ENCODE measurements around the gene KRT34.

Gene KRT34

GRCh38 chr17:41339571-41340172 lies 42.4 kb downstream of the KRT34 start:
- TF ChIP-seq GATA1 (IDR thresholded peaks at IDR 0.05; ENCODE audit: low read depth, low read length) (no peak), POLR2A (IDR thresholded peaks at IDR 0.05; ENCODE audit: low read length) (no peak)
- DNase-seq: no peak

DNA sequence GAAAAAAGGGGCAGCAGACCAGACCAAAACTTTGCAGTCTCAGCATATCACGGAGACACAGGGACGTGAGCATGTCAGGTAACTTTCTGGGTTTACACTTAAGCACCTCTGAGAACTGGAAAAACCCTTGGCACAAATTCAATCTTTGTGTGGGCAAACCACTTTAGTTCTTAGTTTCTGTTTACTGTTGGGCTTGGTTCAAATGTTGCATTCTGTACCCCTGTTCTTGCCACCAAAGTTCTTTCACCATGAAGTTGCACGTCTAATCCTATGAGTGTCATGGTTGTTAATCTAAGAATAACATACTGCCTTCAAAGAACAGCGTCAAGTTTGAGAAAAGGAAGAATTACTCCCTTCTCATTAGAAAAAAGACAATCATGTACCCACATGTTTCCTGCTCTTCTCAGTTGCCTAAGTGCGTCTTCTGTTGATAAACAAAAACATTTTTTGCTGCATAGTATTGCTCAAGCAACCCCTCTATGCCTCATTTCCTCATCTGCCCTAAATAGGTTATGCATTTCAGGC lies 43.1 kb downstream of the KRT34 start:
- no peak for DNase-seq

DNA sequence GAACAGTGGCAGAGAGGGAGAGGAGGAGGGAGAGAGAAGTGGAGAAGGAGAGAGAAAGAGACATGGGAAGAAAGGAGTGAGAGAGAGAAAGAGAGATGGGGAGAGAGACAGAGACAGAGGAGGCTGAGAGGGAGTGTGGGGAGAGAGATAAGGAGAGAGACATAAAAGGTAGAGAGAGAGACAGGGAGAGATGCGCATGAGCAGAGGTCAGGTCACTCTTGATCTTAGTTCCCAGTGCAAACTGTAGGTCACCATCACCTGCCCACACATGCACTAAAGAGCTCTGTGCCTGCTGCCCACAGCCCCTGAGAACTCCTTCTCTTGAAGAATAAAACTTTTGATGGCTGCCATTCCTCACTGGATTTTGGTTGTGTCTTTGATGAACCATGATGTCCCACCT lies 46.4 kb downstream of the KRT34 start:
- TF ChIP-seq GATA1 (IDR thresholded peaks at IDR 0.05; ENCODE audit: low read depth, low read length): no peak
- TF ChIP-seq POLR2A (IDR thresholded peaks at IDR 0.05; ENCODE audit: low read length): no peak
- DNase-seq: no peak

More for the DNA sequence above, 43.1 kb downstream of the KRT34 start:
- TF ChIP-seq GATA1 (IDR thresholded peaks at IDR 0.05; ENCODE audit: low read depth, low read length) (no peak), POLR2A (IDR thresholded peaks at IDR 0.05; ENCODE audit: low read length) (no peak)

DNA sequence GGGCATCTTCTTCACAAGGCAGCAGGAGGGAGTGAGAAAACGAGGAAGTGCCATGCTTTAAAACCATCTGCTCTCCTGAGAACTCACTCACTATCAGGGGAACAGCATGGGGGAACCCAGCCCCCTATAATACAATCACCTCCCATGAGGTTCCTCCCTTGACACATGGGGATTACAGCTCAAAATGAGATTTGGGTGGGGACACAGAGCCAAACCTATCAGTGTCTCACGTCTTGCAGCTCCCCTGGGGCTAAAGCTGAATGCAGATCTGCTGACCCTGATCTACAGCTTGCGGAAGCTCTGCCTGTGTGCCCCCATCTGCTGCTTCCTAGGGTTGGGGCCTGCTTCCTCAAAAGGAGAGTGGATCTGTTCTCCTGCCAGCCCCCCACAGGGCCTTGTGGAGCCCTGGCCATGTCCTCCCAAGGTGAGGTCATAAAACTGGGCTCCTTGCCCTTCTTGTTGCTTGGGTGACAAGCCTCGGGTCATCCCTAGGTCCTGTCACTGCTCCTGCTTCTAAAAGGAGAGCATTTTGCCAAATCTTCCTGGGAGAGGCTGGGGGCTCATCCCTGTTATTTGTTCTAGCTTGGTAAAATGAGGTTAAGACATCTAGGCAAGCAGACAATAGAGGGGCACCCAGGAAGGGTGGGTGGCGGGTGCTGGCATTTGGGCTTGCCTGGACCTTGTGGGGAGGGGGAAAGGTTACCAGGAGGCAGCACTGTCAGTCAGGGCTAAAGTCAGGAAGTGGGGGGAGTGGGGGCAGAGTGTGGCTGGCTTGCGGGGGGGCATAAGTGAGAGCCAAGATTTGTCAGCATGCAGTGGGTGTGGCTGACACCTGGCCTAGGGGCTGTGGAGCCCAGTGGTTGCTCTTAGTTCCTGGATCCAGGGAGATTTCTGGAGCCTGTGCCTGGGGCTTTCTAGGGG lies 47.5 kb downstream of the KRT34 start:
- TF ChIP-seq GATA1 (IDR thresholded peaks at IDR 0.05; ENCODE audit: low read depth, low read length) (no peak), POLR2A (IDR thresholded peaks at IDR 0.05; ENCODE audit: low read length) (no peak)
- no peak for DNase-seq

- TF ChIP-seq POLR2A (IDR thresholded peaks at IDR 0.05; ENCODE audit: low read length) (no peak), GATA1 (IDR thresholded peaks at IDR 0.05; ENCODE audit: low read depth, low read length) (no peak)
- no peak for DNase-seq
Observed at GRCh38 chr17:41333836-41334235, 48.3 kb downstream of the KRT34 start.

DNA sequence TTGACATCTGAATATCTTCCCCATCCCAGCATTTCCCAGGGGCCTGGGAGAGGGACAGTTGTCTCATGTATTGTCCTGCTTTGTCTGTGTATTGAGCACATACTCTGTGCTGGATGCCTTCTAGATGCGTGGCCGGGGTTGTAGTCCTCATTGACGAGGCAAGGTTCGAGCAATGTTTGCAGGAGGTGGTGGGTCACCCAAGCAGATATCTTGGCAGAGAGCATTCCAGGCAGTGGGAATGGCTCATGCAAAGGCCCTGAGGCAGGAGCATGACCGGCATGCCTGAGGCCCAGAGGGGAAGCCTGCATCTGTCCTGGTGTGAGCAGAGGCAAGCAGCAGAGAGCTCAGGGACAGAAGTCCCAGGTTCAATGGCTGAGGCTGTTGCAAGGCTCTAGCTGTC lies 49.0 kb downstream of the KRT34 start:
- no peak for TF ChIP-seq POLR2A (IDR thresholded peaks at IDR 0.05; ENCODE audit: low read length)
- no peak for TF ChIP-seq GATA1 (IDR thresholded peaks at IDR 0.05; ENCODE audit: low read depth, low read length)
- DNase-seq: no peak

DNA sequence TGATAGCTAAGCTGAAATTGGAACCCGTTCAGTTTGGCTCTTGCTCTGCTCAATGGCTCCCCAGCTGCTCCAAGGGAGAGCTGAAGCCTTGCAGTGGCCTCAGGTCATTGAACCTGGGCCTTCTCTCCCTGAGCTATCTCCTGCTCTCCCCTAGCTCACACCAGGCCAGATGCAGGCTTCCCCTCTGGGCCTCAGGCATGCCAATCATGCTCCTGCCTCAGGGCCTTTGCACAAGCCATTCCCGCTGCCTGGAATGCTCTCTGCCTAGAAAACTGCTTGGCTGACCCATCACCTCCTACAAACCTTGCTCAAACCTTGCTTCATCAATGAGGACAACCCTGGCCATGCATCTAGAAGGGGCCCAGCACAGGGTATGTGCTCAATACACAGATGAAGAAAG lies 49.9 kb downstream of the KRT34 start:
- TF ChIP-seq POLR2A (IDR thresholded peaks at IDR 0.05; ENCODE audit: low read length) (no peak), GATA1 (IDR thresholded peaks at IDR 0.05; ENCODE audit: low read depth, low read length) (no peak)
- no peak for DNase-seq

DNA sequence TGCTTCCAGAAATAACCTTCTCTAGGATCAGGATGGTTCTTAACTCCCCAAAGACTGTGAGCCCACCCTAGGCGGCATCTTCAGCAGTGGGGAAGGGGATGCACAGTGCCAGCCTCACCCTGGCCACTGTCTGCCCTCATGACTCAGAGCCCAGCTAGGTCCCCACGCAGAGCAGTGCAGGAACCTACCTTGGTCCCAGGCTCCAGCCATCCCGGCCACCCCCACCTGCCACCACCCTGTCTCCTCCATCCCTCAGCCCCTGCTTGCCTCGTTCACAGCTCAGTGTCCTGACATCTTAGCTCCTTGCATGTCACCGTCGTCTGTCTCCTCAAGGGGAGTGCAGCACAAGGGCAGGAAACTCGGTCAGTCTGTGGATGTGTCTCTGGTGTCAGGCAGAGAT lies 50.5 kb downstream of the KRT34 start:
- no peak for DNase-seq
- no peak for TF ChIP-seq POLR2A (IDR thresholded peaks at IDR 0.05; ENCODE audit: low read length)
- no peak for TF ChIP-seq GATA1 (IDR thresholded peaks at IDR 0.05; ENCODE audit: low read depth, low read length)

GRCh38 chr17:41329279-41329948 lies 52.7 kb downstream of the KRT34 start:
- peak; percentile 25 to 38 for DNase-seq
- TF ChIP-seq GATA1 (IDR thresholded peaks at IDR 0.05; ENCODE audit: low read depth, low read length): no peak
- no peak for TF ChIP-seq POLR2A (IDR thresholded peaks at IDR 0.05; ENCODE audit: low read length)

GRCh38 chr17:41328207-41328606 lies 53.9 kb downstream of the KRT34 start:
- TF ChIP-seq POLR2A (IDR thresholded peaks at IDR 0.05; ENCODE audit: low read length) (no peak), GATA1 (IDR thresholded peaks at IDR 0.05; ENCODE audit: low read depth, low read length) (no peak)
- DNase-seq: no peak
